ENCODE data around the gene IMP4. TPM values are rescaled to one million over a fixed set of nuclear protein-coding genes. Genes with fewer than 3 reads are reported as not detected.

The IMP4 gene
- total RNA-seq, 1 experiment from 2014 or later, result 89.2 TPM

GRCh38 chr2:130346741-130347066 is 4.0 kb downstream of the IMP4 start (continued):
- TF ChIP-seq AR (CRISPR knock-in tag; IDR thresholded peaks at IDR 0.05), result no peak
- TF ChIP-seq RORB (CRISPR knock-in tag; IDR thresholded peaks at IDR 0.05), result no peak
- TF ChIP-seq ZBTB43 (CRISPR knock-in tag; IDR thresholded peaks at IDR 0.05), result no peak
- no peak for TF ChIP-seq GRHL2 (CRISPR knock-in tag; IDR thresholded peaks at IDR 0.05; ENCODE audit: insufficient replicate concordance, severe bottlenecking)

GRCh38 chr2:130347220-130347925 is 4.7 kb downstream of the IMP4 start:
- H3K36me3 Mint-ChIP-seq, result peaks cover 52% of the 10 kb centered on the region
- peaks cover 10% of the 10 kb centered on the region for H3K4me1 Mint-ChIP-seq
- H3K27ac Mint-ChIP-seq, result no peak overlapping the region
- ChIA-PET CTCF (interaction anchor here (0.6 to 0.8 kb wide), 2 partner anchors 8 to 15 kb away, joined by 3 read pairs; partner anchors contain the start of gene PTPN18), POLR2A (no interaction called here)
- TF ChIP-seq NR1H2 (CRISPR knock-in tag; IDR thresholded peaks at IDR 0.05), result no peak
- DNase-seq (ENCODE audit: low spot score), result no peak
- no peak overlapping the region for H3K4me3 Mint-ChIP-seq
- no peaks in the 10 kb centered on the region for H3K27me3 Mint-ChIP-seq (ENCODE audit: low read depth)
- H3K9me3 Mint-ChIP-seq, result no peaks in the 10 kb centered on the region
- ATAC-seq, result no peak

- H3K27ac Mint-ChIP-seq, result no peak overlapping the region
- peaks cover 9% of the 10 kb centered on the region for H3K27me3 Mint-ChIP-seq (ENCODE audit: low read depth)
- H3K36me3 Mint-ChIP-seq, result peaks cover 50% of the 10 kb centered on the region
- no peak for DNase-seq (ENCODE audit: low spot score)
- POLR2A ChIA-PET, result no interaction called here
- ATAC-seq, result no peak
- H3K9me3 Mint-ChIP-seq, result no peaks in the 10 kb centered on the region
- CTCF ChIA-PET, result no interaction called here
- H3K4me3 Mint-ChIP-seq, result no peak overlapping the region
- peaks cover 9% of the 10 kb centered on the region for H3K4me1 Mint-ChIP-seq
- TF ChIP-seq TEAD1 (CRISPR knock-in tag; IDR thresholded peaks at IDR 0.05), result no peak
- TF ChIP-seq, protein P1, sequence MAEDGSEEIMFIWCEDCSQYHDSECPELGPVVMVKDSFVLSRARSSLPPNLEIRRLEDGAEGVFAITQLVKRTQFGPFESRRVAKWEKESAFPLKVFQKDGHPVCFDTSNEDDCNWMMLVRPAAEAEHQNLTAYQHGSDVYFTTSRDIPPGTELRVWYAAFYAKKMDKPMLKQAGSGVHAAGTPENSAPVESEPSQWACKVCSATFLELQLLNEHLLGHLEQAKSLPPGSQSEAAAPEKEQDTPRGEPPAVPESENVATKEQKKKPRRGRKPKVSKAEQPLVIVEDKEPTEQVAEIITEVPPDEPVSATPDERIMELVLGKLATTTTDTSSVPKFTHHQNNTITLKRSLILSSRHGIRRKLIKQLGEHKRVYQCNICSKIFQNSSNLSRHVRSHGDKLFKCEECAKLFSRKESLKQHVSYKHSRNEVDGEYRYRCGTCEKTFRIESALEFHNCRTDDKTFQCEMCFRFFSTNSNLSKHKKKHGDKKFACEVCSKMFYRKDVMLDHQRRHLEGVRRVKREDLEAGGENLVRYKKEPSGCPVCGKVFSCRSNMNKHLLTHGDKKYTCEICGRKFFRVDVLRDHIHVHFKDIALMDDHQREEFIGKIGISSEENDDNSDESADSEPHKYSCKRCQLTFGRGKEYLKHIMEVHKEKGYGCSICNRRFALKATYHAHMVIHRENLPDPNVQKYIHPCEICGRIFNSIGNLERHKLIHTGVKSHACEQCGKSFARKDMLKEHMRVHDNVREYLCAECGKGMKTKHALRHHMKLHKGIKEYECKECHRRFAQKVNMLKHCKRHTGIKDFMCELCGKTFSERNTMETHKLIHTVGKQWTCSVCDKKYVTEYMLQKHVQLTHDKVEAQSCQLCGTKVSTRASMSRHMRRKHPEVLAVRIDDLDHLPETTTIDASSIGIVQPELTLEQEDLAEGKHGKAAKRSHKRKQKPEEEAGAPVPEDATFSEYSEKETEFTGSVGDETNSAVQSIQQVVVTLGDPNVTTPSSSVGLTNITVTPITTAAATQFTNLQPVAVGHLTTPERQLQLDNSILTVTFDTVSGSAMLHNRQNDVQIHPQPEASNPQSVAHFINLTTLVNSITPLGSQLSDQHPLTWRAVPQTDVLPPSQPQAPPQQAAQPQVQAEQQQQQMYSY (CRISPR knock-in tag; IDR thresholded peaks at IDR 0.05), result no peak
- no peak for TF ChIP-seq E2F1 (CRISPR knock-in tag; IDR thresholded peaks at IDR 0.05)
- no peak for TF ChIP-seq ZNF281 (CRISPR knock-in tag; IDR thresholded peaks at IDR 0.05)
- TF ChIP-seq, protein P2, sequence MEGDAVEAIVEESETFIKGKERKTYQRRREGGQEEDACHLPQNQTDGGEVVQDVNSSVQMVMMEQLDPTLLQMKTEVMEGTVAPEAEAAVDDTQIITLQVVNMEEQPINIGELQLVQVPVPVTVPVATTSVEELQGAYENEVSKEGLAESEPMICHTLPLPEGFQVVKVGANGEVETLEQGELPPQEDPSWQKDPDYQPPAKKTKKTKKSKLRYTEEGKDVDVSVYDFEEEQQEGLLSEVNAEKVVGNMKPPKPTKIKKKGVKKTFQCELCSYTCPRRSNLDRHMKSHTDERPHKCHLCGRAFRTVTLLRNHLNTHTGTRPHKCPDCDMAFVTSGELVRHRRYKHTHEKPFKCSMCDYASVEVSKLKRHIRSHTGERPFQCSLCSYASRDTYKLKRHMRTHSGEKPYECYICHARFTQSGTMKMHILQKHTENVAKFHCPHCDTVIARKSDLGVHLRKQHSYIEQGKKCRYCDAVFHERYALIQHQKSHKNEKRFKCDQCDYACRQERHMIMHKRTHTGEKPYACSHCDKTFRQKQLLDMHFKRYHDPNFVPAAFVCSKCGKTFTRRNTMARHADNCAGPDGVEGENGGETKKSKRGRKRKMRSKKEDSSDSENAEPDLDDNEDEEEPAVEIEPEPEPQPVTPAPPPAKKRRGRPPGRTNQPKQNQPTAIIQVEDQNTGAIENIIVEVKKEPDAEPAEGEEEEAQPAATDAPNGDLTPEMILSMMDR (IDR thresholded peaks at IDR 0.05), result no peak
- no peak for TF ChIP-seq TP53 (CRISPR knock-in tag; IDR thresholded peaks at IDR 0.05)
- TF ChIP-seq, protein P3, sequence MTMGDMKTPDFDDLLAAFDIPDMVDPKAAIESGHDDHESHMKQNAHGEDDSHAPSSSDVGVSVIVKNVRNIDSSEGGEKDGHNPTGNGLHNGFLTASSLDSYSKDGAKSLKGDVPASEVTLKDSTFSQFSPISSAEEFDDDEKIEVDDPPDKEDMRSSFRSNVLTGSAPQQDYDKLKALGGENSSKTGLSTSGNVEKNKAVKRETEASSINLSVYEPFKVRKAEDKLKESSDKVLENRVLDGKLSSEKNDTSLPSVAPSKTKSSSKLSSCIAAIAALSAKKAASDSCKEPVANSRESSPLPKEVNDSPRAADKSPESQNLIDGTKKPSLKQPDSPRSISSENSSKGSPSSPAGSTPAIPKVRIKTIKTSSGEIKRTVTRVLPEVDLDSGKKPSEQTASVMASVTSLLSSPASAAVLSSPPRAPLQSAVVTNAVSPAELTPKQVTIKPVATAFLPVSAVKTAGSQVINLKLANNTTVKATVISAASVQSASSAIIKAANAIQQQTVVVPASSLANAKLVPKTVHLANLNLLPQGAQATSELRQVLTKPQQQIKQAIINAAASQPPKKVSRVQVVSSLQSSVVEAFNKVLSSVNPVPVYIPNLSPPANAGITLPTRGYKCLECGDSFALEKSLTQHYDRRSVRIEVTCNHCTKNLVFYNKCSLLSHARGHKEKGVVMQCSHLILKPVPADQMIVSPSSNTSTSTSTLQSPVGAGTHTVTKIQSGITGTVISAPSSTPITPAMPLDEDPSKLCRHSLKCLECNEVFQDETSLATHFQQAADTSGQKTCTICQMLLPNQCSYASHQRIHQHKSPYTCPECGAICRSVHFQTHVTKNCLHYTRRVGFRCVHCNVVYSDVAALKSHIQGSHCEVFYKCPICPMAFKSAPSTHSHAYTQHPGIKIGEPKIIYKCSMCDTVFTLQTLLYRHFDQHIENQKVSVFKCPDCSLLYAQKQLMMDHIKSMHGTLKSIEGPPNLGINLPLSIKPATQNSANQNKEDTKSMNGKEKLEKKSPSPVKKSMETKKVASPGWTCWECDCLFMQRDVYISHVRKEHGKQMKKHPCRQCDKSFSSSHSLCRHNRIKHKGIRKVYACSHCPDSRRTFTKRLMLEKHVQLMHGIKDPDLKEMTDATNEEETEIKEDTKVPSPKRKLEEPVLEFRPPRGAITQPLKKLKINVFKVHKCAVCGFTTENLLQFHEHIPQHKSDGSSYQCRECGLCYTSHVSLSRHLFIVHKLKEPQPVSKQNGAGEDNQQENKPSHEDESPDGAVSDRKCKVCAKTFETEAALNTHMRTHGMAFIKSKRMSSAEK (CRISPR knock-in tag; IDR thresholded peaks at IDR 0.05; ENCODE audit: borderline replicate concordance), result no peak
- TF ChIP-seq FOXP1 (CRISPR knock-in tag; IDR thresholded peaks at IDR 0.05; ENCODE audit: borderline replicate concordance), result no peak
- no peak for TF ChIP-seq RELA (CRISPR knock-in tag; IDR thresholded peaks at IDR 0.05; ENCODE audit: borderline replicate concordance)
These were observed 6.5 kb downstream of the IMP4 start for GRCh38 chr2:130349174-130349573.

All from WTC11 (cell line).